Endodermal cell (in vitro differentiated cells): Measurements from ENCODE around the gene NF1. TPM values are rescaled to one million over a fixed set of nuclear protein-coding genes. Genes with fewer than 3 reads are reported as not detected.

Source experiments
- DNase-seq: peaks from one replicate; pipeline ENCODE4 v3.0.0-alpha.2; 2017
- H3K27ac ChIP-seq: 2 replicates; pipeline ENCODE4 v1.5.1; 2013; ENCODE audit warnings: mild to moderate bottlenecking, low read depth, low read length, moderate library complexity
- H3K27me3 ChIP-seq: 2 replicates; pipeline ENCODE4 v1.6.1; 2013; ENCODE audit warnings: mild to moderate bottlenecking, low read length, moderate library complexity; ENCODE audit not compliant: insufficient read depth, control insufficient read depth, poor library complexity, severe bottlenecking
- H3K36me3 ChIP-seq: 2 replicates; pipeline ENCODE4 v1.7.0; 2013; ENCODE audit warnings: mild to moderate bottlenecking, low read length, moderate library complexity; ENCODE audit not compliant: control insufficient read depth, insufficient read depth
- H3K4me1 ChIP-seq: one replicate; pipeline ENCODE4 v1.7.0; 2013; ENCODE audit warnings: low read length; ENCODE audit not compliant: control insufficient read depth, insufficient read depth
- H3K4me3 ChIP-seq: 2 replicates; pipeline ENCODE4 v1.5.1; 2013; ENCODE audit warnings: mild to moderate bottlenecking, low read length, moderate library complexity
- H3K9ac ChIP-seq: 2 replicates; pipeline ENCODE4 v1.6.1; 2013; ENCODE audit warnings: mild to moderate bottlenecking, low read length, moderate library complexity; ENCODE audit not compliant: poor library complexity, severe bottlenecking; ENCODE audit errors: extremely low read depth
- H3K9me3 ChIP-seq: 2 replicates; pipeline ENCODE4 v1.6.1; 2013; ENCODE audit warnings: mild to moderate bottlenecking, low read length, moderate library complexity; ENCODE audit not compliant: control insufficient read depth
- H3K27ac Mint-ChIP-seq: 2 replicates; pipeline ENCODE4 v1.8.0; 2020; ENCODE audit warnings: mixed read lengths
- H3K27me3 Mint-ChIP-seq: 2 replicates; pipeline ENCODE4 v1.8.0; 2021; ENCODE audit warnings: mild to moderate bottlenecking, mixed read lengths; ENCODE audit not compliant: insufficient read depth
- H3K36me3 Mint-ChIP-seq: 2 replicates; pipeline ENCODE4 v1.8.0; 2020; ENCODE audit warnings: low read depth, mixed read lengths
- H3K4me1 Mint-ChIP-seq: 2 replicates; pipeline ENCODE4 v1.8.0; 2020; ENCODE audit warnings: mixed read lengths
- H3K4me3 Mint-ChIP-seq: 2 replicates; pipeline ENCODE4 v1.8.0; 2020; ENCODE audit warnings: mild to moderate bottlenecking, moderate library complexity, mixed read lengths
- H3K9me3 Mint-ChIP-seq: 2 replicates; pipeline ENCODE4 v1.8.0; 2020; ENCODE audit warnings: mild to moderate bottlenecking, mixed read lengths
- WGBS, 2 experiments: methylation state at CpG; one replicate each; pipeline versions ENCODE4 v1.1.5 to v1.1.7; 2013; ENCODE audit warnings: missing lambda C conversion rate in 2 of 2, mixed read lengths in 1 of 2; ENCODE audit not compliant: insufficient coverage in 1 of 2, insufficient read length in 1 of 2; 5-methylcytosine and 5-hydroxymethylcytosine counted together
- total RNA-seq, 2 donors: library from RNA; stranded (reverse); fragmentation: NEBNext Ultra II Directional in 1 of 2; extraction: Animal tissue kit (Norgen Biotek cat#: 25700) in 1 of 2; gene quantifications; 2 replicates in 1 of 2; 3 replicates in 1 of 2; pipeline ENCODE4 v1.2.1, GENCODE V29; 2021
- TF ChIP-seq, protein P1 (sequence below): fragments of 200-600 bp; sonication (generic); conservative IDR thresholded peaks from 2 replicates; pipeline ENCODE4 v1.5.0; 2021; ENCODE audit warnings: antibody characterized with exemption, mild to moderate bottlenecking

Gene NF1
- total RNA-seq, 2 donors from 2014 or later: 61.9 to 69.3 TPM

GRCh38 chr17:31374094-31374447 lies 279.3 kb downstream of the NF1 start:
- Mint-ChIP-seq H3K4me3 (no peak overlapping the region), H3K36me3 (peaks cover 17% of the 10 kb centered on the region), H3K27ac (no peak overlapping the region), H3K4me1 (peaks cover 5% of the 10 kb centered on the region), H3K27me3 (no peaks in the 10 kb centered on the region), H3K9me3 (no peaks in the 10 kb centered on the region)
- no peak overlapping the region for H3K9ac ChIP-seq
- H3K9me3 ChIP-seq: no peaks in the 10 kb centered on the region
- H3K36me3 ChIP-seq: peaks cover 51% of the 10 kb centered on the region
- H3K4me1 ChIP-seq: no peaks in the 10 kb centered on the region
- no peaks in the 10 kb centered on the region for H3K27me3 ChIP-seq
- no peak overlapping the region for H3K27ac ChIP-seq
- TF ChIP-seq, protein P1, sequence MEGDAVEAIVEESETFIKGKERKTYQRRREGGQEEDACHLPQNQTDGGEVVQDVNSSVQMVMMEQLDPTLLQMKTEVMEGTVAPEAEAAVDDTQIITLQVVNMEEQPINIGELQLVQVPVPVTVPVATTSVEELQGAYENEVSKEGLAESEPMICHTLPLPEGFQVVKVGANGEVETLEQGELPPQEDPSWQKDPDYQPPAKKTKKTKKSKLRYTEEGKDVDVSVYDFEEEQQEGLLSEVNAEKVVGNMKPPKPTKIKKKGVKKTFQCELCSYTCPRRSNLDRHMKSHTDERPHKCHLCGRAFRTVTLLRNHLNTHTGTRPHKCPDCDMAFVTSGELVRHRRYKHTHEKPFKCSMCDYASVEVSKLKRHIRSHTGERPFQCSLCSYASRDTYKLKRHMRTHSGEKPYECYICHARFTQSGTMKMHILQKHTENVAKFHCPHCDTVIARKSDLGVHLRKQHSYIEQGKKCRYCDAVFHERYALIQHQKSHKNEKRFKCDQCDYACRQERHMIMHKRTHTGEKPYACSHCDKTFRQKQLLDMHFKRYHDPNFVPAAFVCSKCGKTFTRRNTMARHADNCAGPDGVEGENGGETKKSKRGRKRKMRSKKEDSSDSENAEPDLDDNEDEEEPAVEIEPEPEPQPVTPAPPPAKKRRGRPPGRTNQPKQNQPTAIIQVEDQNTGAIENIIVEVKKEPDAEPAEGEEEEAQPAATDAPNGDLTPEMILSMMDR: no peak
- WGBS, 2 experiments: 97 to 100% methylated on average over 5 to 6 of the region's 6 CpGs
- no peak overlapping the region for H3K4me3 ChIP-seq
- no peak for DNase-seq

DNA sequence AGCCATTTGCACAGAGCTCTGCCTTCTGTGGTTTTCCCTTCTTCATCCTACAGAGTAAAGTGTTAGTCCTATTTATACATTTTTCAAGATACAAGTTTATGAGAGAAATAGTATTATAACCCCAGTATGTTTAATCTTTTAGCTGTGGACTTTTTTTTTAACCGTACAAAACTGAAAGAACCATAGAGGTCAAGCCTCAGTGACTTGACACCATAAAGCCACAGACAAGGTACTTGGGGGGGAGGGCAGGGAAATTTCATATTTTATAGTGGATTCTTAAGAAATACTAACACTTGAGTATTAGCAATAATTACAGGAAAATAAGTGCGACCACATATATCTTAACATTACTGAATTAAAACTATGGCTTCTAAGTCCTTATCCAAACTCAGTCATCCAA lies 279.7 kb downstream of the NF1 start:
- Mint-ChIP-seq H3K4me3 (no peak overlapping the region), H3K9me3 (no peaks in the 10 kb centered on the region), H3K4me1 (peaks cover 5% of the 10 kb centered on the region), H3K27me3 (no peaks in the 10 kb centered on the region), H3K36me3 (peaks cover 19% of the 10 kb centered on the region), H3K27ac (no peak overlapping the region)
- WGBS, 2 experiments: 100% methylated on average over 2 of the region's 2 CpGs; no CpG with 5 or more reads in 1 of the 2 experiments
- Histone ChIP-seq H3K27me3 (no peaks in the 10 kb centered on the region), H3K4me1 (no peaks in the 10 kb centered on the region), H3K4me3 (no peak overlapping the region), H3K36me3 (peaks cover 55% of the 10 kb centered on the region), H3K9me3 (no peaks in the 10 kb centered on the region), H3K9ac (no peak overlapping the region), H3K27ac (no peak overlapping the region)
- DNase-seq: no peak
- TF ChIP-seq, protein P1: no peak

- Histone ChIP-seq H3K4me3 (no peak overlapping the region), H3K9ac (no peak overlapping the region), H3K4me1 (no peaks in the 10 kb centered on the region), H3K9me3 (no peaks in the 10 kb centered on the region), H3K36me3 (peaks cover 42% of the 10 kb centered on the region), H3K27me3 (no peaks in the 10 kb centered on the region), H3K27ac (no peak overlapping the region)
- peak; percentile 88 for DNase-seq
- Mint-ChIP-seq H3K36me3 (peaks cover 17% of the 10 kb centered on the region), H3K9me3 (no peaks in the 10 kb centered on the region), H3K27me3 (no peaks in the 10 kb centered on the region), H3K4me3 (no peak overlapping the region), H3K27ac (no peak overlapping the region), H3K4me1 (peaks cover 5% of the 10 kb centered on the region)
- TF ChIP-seq, protein P1: peak; percentile 70
Observed at GRCh38 chr17:31378638-31379037, 283.9 kb downstream of the NF1 start.
